Measurements from ENCODE around the gene AQP12A.
"Not testable (repeated sequence)": the region's sequence is repeated elsewhere in the genome, so short reads cannot be mapped to it uniquely, and the experiment has no call there.

The AQP12A gene

GRCh38 chr2:240648155-240648649, 43.5 kb upstream of the AQP12A start:
- TF ChIP-seq POLR2A (IDR thresholded peaks at IDR 0.05; ENCODE audit: low read length) (no peak), GATA1 (IDR thresholded peaks at IDR 0.05; ENCODE audit: low read depth, low read length) (no peak)
- no peak for DNase-seq

DNA sequence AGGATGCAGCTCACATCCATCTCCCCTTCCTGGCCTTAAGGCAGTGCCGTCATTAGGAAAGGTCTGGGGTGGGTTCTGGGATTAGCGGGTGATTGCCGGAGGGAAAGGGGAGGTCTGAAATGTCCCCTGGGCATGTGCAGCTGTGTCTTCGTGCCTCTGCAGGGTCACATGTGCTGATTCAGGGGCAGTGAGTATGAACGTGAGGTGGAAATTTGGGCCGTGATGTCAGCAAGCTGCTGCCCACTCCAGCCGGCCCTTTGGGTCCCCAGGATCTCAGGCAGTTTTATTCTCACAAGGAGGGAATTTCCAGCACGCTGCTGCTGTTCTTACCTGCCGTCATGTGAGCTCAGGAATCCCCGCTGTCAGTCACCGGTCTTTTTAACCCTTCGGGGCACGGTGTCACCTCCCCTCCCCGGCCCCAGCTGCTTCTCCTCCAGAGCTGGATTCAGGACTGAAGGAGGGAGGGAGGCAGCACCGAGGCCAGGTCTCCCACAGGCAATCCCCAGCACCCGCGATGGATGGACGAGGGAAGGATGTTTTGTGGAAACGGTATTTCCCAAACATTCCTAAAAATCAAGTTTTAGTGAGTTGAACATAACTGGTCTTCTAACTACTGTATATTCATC, 42.9 kb upstream of the AQP12A start:
- TF ChIP-seq GATA1 (IDR thresholded peaks at IDR 0.05; ENCODE audit: low read depth, low read length) (no peak), POLR2A (IDR thresholded peaks at IDR 0.05; ENCODE audit: low read length) (no peak)
- no peak for DNase-seq

- no peak for TF ChIP-seq GATA1 (IDR thresholded peaks at IDR 0.05; ENCODE audit: low read depth, low read length)
- no peak for TF ChIP-seq POLR2A (IDR thresholded peaks at IDR 0.05; ENCODE audit: low read length)
- no peak for DNase-seq
Observed at GRCh38 chr2:240649331-240649730, 42.3 kb upstream of the AQP12A start.

DNA sequence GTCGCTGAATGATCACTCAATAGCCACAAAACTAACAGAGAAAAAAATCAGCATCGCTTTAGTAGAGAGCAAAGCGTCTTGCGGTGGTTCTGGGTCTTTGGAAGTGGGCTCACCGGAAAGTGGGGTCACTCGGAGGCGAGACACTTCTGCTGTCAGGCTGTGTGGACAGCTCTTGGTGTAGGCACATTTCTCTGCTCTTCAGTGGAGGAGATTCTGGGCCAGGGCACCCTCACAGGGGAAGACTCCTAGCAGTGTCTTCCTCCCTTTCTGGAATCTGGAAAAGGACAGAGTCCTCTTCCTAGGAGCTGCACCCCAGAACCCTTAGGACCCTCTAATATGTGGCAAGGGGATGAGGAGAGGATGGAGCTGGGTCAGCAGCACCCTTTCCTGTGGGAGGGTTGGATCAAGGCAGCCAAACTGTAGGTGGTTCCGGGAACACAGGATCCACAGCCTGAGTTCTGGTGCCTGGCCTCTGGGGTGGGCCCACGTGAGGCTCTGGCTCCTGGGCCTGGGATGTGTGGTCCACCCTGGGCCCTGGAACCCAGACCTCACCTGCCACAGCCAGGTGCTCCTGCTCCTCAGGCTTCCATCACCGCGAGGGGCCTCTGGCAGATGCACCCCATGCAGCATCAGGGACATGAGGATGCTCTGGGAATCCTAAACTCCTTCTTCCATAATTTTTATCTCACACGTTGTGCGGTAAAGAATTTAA, 41.3 kb upstream of the AQP12A start:
- TF ChIP-seq POLR2A (IDR thresholded peaks at IDR 0.05; ENCODE audit: low read length) (no peak), GATA1 (IDR thresholded peaks at IDR 0.05; ENCODE audit: low read depth, low read length) (no peak)

DNA sequence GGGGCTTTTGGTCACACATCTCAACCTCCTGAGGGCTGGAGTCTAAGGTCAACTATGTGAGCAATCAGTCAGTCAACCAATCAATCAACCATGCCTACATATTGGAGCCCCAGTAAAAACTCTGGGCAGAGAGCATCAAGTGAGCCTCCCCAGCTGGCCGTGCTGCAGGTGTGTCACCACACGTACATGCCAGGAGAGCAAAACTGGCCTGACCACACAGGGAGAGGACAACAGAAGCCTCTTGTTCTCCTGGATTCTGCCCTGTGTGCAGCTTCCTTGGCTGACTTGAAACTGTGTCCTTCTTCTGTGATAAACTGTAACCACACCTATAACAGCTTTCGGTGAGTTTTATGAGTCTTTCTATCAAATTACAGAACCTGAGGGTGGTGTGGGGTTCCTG, 40.5 kb upstream of the AQP12A start:
- no peak for DNase-seq
- no peak for TF ChIP-seq GATA1 (IDR thresholded peaks at IDR 0.05; ENCODE audit: low read depth, low read length)
- no peak for TF ChIP-seq POLR2A (IDR thresholded peaks at IDR 0.05; ENCODE audit: low read length)

More for the DNA sequence above, 41.3 kb upstream of the AQP12A start:
- no peak for DNase-seq

DNA sequence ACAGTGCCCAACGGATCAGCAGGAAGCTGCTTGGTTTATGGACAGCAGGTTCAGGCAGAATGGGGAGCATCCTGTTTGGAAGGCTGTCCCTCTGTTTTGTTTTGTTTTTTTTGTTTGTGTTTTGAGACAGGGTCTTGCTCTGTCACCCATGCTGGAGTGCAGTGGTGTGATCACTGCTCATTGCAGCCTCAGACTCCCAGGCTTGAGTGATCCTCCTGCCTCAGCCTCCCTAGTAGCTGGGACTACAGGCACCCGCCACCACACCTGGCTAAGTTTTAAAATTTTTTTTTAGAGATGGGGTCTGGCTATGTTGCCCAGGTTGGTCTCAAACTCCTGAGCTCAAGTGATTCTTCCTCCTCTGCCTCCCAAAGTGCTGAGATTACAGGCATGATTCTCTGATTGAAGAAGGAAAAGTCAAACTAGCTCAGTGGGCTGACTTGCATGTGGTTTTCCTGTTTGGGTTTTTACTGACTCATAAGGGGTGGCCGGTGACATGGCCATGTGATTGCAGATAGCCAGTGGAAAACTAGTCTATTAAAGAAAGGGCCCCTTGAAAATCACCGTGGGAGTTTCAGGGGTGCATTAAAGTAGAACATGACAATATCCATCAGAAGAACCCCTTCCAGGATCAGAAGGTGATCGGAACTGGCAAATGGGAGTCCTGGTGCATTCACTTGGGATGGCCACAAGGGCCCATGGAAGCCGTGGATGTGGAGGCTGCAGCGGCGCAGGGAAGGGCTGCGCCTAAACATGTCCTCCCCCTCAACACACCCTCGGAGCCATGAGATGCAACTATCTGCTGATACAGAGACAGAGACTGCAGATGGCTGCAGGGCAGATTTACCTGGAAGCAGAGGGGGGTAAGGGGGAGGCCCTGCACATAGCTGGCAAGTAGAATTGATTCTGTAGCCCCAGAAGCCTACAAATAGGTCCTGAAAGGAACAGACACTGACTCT, 35.5 kb upstream of the AQP12A start:
- DNase-seq: no peak
- no peak for TF ChIP-seq GATA1 (IDR thresholded peaks at IDR 0.05; ENCODE audit: low read depth, low read length)

DNA sequence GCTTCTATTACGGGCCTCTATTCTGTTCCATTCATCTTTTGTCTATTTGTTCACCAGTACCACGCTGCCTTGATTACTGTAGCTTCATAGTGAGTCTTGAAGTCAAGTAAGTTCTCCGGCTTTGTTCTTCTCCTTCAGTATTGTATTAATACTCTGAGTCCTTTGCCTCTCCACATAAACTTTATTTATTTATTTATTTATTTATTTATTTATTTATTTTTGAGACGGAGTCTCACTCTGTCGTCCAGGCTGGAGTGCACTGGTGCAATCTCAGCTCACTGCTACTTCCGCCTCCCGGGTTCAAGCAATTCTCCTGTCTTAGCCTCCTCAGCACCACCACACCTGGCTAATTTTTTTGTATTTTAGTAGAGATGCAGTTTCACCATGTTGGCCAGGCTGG, 31.8 kb upstream of the AQP12A start:
- DNase-seq: not testable (repeated sequence)

- TF ChIP-seq GATA1 (IDR thresholded peaks at IDR 0.05; ENCODE audit: low read depth, low read length) (no peak), POLR2A (IDR thresholded peaks at IDR 0.05; ENCODE audit: low read length) (no peak)
- no peak for DNase-seq
Observed at GRCh38 chr2:240662681-240663080, 29.0 kb upstream of the AQP12A start.

GRCh38 chr2:240663546-240664190, 28.0 kb upstream of the AQP12A start:
- DNase-seq: no peak
- no peak for TF ChIP-seq GATA1 (IDR thresholded peaks at IDR 0.05; ENCODE audit: low read depth, low read length)
- no peak for TF ChIP-seq POLR2A (IDR thresholded peaks at IDR 0.05; ENCODE audit: low read length)

- TF ChIP-seq POLR2A (IDR thresholded peaks at IDR 0.05; ENCODE audit: low read length) (no peak), GATA1 (IDR thresholded peaks at IDR 0.05; ENCODE audit: low read depth, low read length) (no peak)
- DNase-seq: no peak
Observed at GRCh38 chr2:240664622-240665021, 27.0 kb upstream of the AQP12A start.

GRCh38 chr2:240670402-240670801, 21.3 kb upstream of the AQP12A start:
- no peak for DNase-seq
- TF ChIP-seq GATA1 (IDR thresholded peaks at IDR 0.05; ENCODE audit: low read depth, low read length) (no peak), POLR2A (IDR thresholded peaks at IDR 0.05; ENCODE audit: low read length) (no peak)

DNA sequence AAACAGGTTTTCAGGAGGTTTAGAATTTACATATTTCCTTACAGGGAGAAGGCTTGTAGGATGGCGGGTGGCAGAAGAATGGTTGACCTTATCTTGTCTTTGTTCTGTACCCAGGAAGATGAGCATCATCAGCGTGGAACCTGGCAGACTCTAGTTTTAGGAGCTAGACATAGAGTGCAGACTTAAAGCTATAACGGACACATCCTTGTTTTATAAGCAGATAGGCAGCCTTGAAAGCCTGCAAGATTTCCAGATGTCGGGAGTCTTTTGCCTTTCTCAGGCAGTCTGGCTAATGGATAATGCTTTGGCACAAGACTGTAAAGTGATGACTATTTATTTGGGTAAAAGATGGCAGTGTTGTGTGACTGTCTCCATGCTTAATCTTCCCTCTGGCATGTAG, 20.7 kb upstream of the AQP12A start:
- no peak for DNase-seq
- no peak for TF ChIP-seq GATA1 (IDR thresholded peaks at IDR 0.05; ENCODE audit: low read depth, low read length)
- no peak for TF ChIP-seq POLR2A (IDR thresholded peaks at IDR 0.05; ENCODE audit: low read length)

GRCh38 chr2:240672076-240672700, 19.5 kb upstream of the AQP12A start:
- DNase-seq: no peak
- TF ChIP-seq GATA1 (IDR thresholded peaks at IDR 0.05; ENCODE audit: low read depth, low read length) (no peak), POLR2A (IDR thresholded peaks at IDR 0.05; ENCODE audit: low read length) (no peak)
